C4-2B (cell line): ENCODE results near the gene DPYSL5.

Source experiments
- H3K27ac ChIP-seq: fragments of 450-650 bp; 2 replicates; pipeline ENCODE4 v1.5.1; 2017
- ZFX ChIP-seq: fragments of 450-650 bp; IDR thresholded peaks from 2 replicates; pipeline ENCODE4 v1.6.1; 2017
- TF ChIP-seq, protein P1 (sequence below): fragments of 450-650 bp; conservative IDR thresholded peaks from 2 replicates; pipeline ENCODE4 v1.5.1; 2017; ENCODE audit warnings: mild to moderate bottlenecking

Gene DPYSL5

DNA sequence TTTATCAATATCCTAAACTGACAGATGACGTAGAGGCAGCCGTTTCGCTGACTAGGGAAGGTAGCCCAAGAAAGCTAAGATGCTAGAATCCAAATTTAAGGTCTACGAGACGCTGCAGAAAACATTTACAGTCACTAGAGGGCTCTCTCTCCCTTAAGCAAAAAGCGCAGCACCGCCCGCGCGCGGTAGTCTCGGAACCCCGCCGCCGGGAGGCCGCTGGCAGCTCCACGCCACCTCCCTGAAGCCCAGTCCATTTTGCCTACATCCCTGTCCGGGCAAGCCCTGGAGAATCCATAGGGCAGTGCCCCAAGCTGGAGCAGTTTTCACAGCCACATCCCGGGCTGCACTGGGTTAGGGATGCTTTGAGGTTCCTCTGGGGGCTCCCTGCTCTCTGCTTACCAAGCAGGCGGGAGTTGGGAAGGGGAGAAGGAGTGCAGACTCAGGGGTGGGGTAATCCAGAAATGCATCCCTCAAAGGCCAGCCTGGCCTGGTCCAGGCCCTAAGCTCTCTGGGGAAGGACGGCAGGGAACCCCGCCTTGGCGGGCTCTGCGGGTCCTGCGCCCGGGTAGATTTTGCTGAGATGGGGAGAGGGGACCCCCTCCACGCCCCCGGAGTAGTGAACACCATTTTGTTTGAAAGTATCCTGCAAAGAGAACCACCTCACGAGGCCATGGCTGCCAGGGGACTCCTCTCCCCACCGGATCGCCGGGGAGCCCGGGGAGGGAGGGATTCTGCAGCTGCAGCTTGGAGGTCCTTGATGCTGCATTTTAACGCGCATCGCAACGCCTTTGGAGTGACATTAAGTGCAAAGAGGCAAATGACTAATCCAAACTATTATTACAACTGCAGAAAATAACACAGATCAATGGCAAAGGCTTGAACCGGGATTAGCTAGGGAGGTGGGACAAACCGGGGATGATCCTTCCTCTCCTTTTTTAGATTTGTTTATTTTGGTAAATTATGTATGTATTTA lies 1.3 kb upstream of the DPYSL5 start:
- H3K27ac ChIP-seq = no peak overlapping the region
- TF ChIP-seq ZFX = no peak
- TF ChIP-seq, protein P1, sequence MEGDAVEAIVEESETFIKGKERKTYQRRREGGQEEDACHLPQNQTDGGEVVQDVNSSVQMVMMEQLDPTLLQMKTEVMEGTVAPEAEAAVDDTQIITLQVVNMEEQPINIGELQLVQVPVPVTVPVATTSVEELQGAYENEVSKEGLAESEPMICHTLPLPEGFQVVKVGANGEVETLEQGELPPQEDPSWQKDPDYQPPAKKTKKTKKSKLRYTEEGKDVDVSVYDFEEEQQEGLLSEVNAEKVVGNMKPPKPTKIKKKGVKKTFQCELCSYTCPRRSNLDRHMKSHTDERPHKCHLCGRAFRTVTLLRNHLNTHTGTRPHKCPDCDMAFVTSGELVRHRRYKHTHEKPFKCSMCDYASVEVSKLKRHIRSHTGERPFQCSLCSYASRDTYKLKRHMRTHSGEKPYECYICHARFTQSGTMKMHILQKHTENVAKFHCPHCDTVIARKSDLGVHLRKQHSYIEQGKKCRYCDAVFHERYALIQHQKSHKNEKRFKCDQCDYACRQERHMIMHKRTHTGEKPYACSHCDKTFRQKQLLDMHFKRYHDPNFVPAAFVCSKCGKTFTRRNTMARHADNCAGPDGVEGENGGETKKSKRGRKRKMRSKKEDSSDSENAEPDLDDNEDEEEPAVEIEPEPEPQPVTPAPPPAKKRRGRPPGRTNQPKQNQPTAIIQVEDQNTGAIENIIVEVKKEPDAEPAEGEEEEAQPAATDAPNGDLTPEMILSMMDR = peak; percentile 88

DNA sequence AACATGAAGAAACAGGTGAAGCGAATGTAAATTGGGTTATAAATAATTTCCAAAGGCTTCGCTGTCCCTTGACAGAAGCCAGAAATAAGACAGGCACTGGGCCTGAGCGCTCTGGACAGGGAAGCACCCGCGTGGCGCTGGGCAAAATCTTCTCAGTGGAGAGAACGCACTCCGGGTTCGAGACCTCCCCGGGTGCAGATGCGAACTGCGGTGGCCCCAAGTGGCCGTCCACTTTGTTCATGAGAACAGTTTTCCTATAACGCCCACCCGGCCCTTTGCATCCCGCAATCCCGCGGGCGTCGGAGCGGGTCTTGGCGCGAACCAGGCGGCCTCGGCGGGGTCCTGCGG lies 651 bp upstream of the DPYSL5 start:
- TF ChIP-seq, protein P1 = no peak
- H3K27ac ChIP-seq = no peak overlapping the region

DNA sequence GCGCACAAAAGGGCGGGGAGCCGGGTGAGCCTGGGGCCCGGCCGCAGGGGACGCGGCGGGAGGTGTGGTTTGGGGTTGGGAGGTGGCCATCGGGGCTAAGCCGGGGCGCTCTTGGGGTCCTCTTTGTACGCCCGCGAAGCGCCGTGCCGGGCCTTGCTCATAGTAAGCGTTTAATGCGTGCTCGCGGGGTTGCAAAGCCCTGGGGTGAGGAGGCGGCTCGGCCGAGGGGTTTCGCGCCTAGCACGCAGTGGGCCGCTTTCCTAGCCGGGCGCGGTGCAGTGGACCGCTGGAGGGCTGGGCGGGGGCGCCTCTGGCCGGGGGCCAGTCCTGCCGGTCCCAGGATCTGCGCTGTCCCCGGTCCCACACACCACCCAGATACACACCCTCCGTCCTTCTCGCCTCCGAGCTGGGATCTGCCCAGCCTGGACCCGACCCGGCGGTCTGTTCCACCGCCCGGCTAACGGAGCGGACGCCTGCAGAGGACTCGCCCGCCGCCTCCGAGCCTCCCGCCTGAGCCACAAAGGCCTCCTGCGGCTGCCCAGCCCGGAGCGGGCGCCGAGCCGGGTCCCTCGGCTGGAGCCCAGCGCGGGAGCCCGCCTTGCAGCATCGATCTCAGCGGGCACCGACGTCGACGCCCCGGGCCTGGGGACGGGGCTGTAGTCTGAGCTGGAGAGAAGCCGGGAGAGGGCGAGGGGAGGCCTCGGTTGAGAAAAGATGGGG lies 564 bp downstream of the DPYSL5 start:
- no peak for TF ChIP-seq ZFX
- TF ChIP-seq, protein P1 = no peak
- H3K27ac ChIP-seq = no peak overlapping the region

DNA sequence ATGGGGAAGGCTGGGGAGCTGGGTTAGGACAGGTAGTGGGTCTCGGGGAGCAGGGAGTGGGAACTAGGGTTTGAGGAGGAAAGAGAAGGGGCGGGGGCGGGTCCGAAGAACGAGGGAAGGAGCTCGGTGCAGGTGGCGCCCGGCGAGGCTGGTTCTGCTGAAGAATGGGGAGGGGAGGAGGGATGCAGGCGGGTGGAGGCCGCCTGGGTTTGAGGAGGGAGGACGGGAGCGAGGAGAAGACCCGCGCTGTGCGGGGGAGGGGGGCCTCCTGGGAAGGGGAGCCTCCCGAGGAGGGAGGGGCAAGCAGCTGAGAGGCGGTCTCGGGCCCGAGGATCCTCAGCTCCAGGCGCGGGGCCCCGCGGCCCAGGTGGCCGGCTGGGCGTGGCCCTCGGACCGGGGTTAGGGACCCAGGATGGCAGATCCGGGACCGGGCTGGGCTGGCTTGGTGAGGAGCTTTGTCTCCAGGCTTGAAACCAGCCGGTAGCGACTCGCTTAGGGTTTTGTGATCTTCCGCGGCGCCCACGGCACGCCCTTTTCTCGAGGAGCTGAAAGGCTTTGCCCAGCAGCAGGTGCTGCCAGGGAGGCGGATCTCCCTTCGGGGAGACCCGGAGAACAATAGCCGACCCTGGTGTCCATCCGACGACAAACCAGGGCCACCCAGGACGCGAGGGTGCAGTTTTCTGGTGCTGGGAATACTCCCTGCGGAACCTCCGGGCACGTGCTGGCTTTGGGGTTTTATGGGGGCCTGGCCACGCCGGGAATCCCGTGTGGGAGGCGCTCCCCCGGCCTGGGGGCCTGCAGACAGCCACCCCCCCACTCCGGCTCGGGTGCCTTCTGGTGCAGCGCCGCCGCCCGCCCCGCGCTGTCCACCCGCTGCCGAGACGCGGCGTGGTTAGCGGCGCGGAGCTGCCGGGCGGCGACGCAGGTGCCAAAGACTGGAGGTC lies 1.4 kb downstream of the DPYSL5 start:
- no peak overlapping the region for H3K27ac ChIP-seq
- TF ChIP-seq, protein P1 = no peak
- no peak for TF ChIP-seq ZFX

DNA sequence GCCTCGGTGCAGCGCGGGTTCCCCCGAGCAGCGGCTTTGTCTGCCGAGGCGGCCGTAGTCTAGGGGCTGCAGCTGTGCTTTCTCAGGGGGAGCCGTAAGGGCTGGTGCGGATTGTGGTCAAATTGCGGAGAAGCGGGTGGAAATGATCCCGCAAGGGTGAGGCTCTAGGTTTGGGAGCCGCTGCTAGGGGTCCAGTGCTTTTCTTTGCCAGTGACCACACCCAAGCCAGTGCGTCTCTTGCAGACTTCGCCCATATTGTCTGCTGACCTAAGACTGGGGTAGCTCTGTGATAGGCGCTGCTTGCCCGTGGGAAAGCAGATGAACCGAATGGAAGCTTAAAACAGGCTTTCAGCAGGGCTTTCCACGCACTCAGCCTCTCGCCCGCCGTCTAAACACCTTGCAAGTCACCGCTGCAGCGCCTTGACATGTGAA lies 2.1 kb downstream of the DPYSL5 start:
- TF ChIP-seq ZFX = no peak
- TF ChIP-seq, protein P1 = no peak
- H3K27ac ChIP-seq = no peak overlapping the region

DNA sequence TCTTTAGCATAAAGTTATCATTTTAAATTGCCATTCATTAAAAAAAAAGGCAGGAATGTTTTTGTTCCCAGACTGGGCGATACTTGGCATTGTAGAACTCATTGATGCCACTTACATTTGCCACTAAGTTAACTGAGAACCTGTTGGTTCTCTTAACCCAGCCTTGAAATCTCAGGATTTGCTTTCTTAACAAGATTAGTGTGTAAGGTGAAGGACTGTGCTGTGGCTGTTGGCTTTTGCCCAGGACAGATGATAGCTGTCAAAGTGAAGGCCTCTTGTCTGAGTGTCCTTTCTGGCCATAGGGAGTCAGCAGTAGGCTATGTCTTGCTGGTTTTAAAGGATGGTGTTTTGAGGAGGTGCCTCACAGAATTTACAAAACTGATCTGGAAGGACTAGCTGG lies 2.6 kb downstream of the DPYSL5 start:
- TF ChIP-seq, protein P1 = no peak
- no peak for TF ChIP-seq ZFX
- no peak overlapping the region for H3K27ac ChIP-seq
